Measurements from ENCODE around the gene TOGARAM2.
A peak's percentile ranks its signal among the peaks of the same experiment; 100 is the strongest.

TOGARAM2 gene

GRCh38 chr2:29025711-29026110 is 44.6 kb downstream of the TOGARAM2 start:
- TF ChIP-seq TEAD4 (IDR thresholded peaks at IDR 0.05) (no peak), REST (IDR thresholded peaks at IDR 0.05; ENCODE audit: low read depth) (no peak), CREB1 (IDR thresholded peaks at IDR 0.05; ENCODE audit: low read depth) (no peak)

- no peak for TF ChIP-seq TCF12 (IDR thresholded peaks at IDR 0.05; ENCODE audit: low read depth)
- no peak for TF ChIP-seq CREB1 (IDR thresholded peaks at IDR 0.05; ENCODE audit: low read depth)
- no peak for TF ChIP-seq TEAD4 (IDR thresholded peaks at IDR 0.05)
- no peak for TF ChIP-seq EGR1 (IDR thresholded peaks at IDR 0.05)
- TF ChIP-seq REST (IDR thresholded peaks at IDR 0.05; ENCODE audit: low read depth): no peak
- no peak for TF ChIP-seq USF1 (IDR thresholded peaks at IDR 0.05)
- no peak for TF ChIP-seq NFIC (IDR thresholded peaks at IDR 0.05)
- no peak for TF ChIP-seq FOXM1 (IDR thresholded peaks at IDR 0.05; ENCODE audit: borderline replicate concordance, low read depth)
- TF ChIP-seq EP300 (IDR thresholded peaks at IDR 0.05; ENCODE audit: borderline replicate concordance): no peak
- TF ChIP-seq TAF1 (IDR thresholded peaks at IDR 0.05; ENCODE audit: low read depth): no peak
- TF ChIP-seq MAX (IDR thresholded peaks at IDR 0.05): no peak
Measured at GRCh38 chr2:29031046-29031445, 49.9 kb downstream of the TOGARAM2 start.

- no peak for TF ChIP-seq MAX (IDR thresholded peaks at IDR 0.05)
- TF ChIP-seq USF1 (IDR thresholded peaks at IDR 0.05): no peak
- no peak for TF ChIP-seq FOXM1 (IDR thresholded peaks at IDR 0.05; ENCODE audit: borderline replicate concordance, low read depth)
- TF ChIP-seq NFIC (IDR thresholded peaks at IDR 0.05): no peak
- TF ChIP-seq TEAD4 (IDR thresholded peaks at IDR 0.05): no peak
- no peak for TF ChIP-seq EGR1 (IDR thresholded peaks at IDR 0.05)
- TF ChIP-seq CREB1 (IDR thresholded peaks at IDR 0.05; ENCODE audit: low read depth): no peak
- TF ChIP-seq EP300 (IDR thresholded peaks at IDR 0.05; ENCODE audit: borderline replicate concordance): no peak
- no peak for TF ChIP-seq ZBTB7A (IDR thresholded peaks at IDR 0.05; ENCODE audit: low read depth)
- TF ChIP-seq RAD21 (IDR thresholded peaks at IDR 0.05; ENCODE audit: low read depth): no peak
- no peak for TF ChIP-seq TAF1 (IDR thresholded peaks at IDR 0.05; ENCODE audit: low read depth)
- TF ChIP-seq YY1 (IDR thresholded peaks at IDR 0.05; ENCODE audit: low read depth): no peak
- no peak for TF ChIP-seq TCF12 (IDR thresholded peaks at IDR 0.05; ENCODE audit: low read depth)
Measured at GRCh38 chr2:29032189-29032588, 51.1 kb downstream of the TOGARAM2 start.

- TF ChIP-seq RAD21 (IDR thresholded peaks at IDR 0.05; ENCODE audit: low read depth) (peak; percentile 27; the same call in 1 of the 2 replicates), TAF1 (IDR thresholded peaks at IDR 0.05; ENCODE audit: low read depth) (no peak), REST (IDR thresholded peaks at IDR 0.05; ENCODE audit: low read depth) (no peak), NFIC (IDR thresholded peaks at IDR 0.05) (peak; percentile 89), CREB1 (IDR thresholded peaks at IDR 0.05; ENCODE audit: low read depth) (no peak), EP300 (IDR thresholded peaks at IDR 0.05; ENCODE audit: borderline replicate concordance) (peak; percentile 77; the same call in 1 of the 2 replicates), USF1 (IDR thresholded peaks at IDR 0.05) (no peak), TCF12 (IDR thresholded peaks at IDR 0.05; ENCODE audit: low read depth) (peak; percentile 80; the same call in 1 of the 2 replicates), FOXM1 (IDR thresholded peaks at IDR 0.05; ENCODE audit: borderline replicate concordance, low read depth) (no peak; the same call in 1 of the 2 replicates), YY1 (IDR thresholded peaks at IDR 0.05; ENCODE audit: low read depth) (no peak), TEAD4 (IDR thresholded peaks at IDR 0.05) (peak; percentile 99), EGR1 (IDR thresholded peaks at IDR 0.05) (no peak), MAX (IDR thresholded peaks at IDR 0.05) (peak; percentile 50; the same call in 1 of the 2 replicates), CEBPB (IDR thresholded peaks at IDR 0.05) (no peak), ZBTB7A (IDR thresholded peaks at IDR 0.05; ENCODE audit: low read depth) (no peak)
Measured at GRCh38 chr2:29033172-29033571, 52.1 kb downstream of the TOGARAM2 start.
